ENCODE data around the gene CCDC180. TPM values are rescaled to one million over a fixed set of nuclear protein-coding genes. Genes with fewer than 3 reads are reported as not detected.

Gene CCDC180
- total and polyA plus RNA-seq, 11 donors: 0.55 to 5.3 (median 2.2) TPM

DNA sequence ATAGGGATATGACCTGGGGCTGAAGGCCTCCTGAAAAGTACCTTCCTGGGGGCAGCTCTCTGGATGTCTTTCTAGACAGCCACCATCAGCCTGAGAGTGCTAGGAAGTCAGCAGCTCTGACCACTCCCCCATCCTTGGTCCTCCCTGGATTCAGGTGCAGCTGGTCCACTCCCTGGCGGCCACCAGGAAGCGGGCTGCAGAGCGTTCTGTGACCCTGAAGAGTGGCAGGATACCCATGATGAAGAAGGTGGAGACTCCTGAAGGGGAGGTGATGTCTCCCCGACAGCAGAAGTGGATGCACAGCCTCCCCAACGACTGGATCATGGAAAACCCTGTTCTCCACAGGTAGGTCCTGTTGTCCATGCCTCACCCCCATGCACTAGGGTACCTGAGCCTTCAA lies 1.8 kb downstream of the CCDC180 start:
- H3K27me3 ChIP-seq: peaks cover 0 to 8% (median 0%) of the 10 kb centered on the region in 9 donors
- no peak overlapping the region for H3K4me3 ChIP-seq
- peaks cover 0 to 15% (median 4%) of the 10 kb centered on the region in 12 donors for H3K4me1 ChIP-seq
- ATAC-seq: no peak
- 94 to 100% (median 97%) methylated on average over 4 to 5 of the region's 5 CpGs for WGBS, 4 donors
- peaks cover 0 to 48% (median 26%) of the 10 kb centered on the region in 9 donors for H3K36me3 ChIP-seq
- intact Hi-C loops (cut with DNase I): no loop called here
- H3K9me3 ChIP-seq: no peaks in the 10 kb centered on the region
- no peak for TF ChIP-seq POLR2A (IDR thresholded peaks at IDR 0.05)
- TF ChIP-seq, protein P1, sequence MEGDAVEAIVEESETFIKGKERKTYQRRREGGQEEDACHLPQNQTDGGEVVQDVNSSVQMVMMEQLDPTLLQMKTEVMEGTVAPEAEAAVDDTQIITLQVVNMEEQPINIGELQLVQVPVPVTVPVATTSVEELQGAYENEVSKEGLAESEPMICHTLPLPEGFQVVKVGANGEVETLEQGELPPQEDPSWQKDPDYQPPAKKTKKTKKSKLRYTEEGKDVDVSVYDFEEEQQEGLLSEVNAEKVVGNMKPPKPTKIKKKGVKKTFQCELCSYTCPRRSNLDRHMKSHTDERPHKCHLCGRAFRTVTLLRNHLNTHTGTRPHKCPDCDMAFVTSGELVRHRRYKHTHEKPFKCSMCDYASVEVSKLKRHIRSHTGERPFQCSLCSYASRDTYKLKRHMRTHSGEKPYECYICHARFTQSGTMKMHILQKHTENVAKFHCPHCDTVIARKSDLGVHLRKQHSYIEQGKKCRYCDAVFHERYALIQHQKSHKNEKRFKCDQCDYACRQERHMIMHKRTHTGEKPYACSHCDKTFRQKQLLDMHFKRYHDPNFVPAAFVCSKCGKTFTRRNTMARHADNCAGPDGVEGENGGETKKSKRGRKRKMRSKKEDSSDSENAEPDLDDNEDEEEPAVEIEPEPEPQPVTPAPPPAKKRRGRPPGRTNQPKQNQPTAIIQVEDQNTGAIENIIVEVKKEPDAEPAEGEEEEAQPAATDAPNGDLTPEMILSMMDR (IDR thresholded peaks at IDR 0.05): no peak
- H3K27ac ChIP-seq: no peak overlapping the region
- DNase-seq: no peak

DNA sequence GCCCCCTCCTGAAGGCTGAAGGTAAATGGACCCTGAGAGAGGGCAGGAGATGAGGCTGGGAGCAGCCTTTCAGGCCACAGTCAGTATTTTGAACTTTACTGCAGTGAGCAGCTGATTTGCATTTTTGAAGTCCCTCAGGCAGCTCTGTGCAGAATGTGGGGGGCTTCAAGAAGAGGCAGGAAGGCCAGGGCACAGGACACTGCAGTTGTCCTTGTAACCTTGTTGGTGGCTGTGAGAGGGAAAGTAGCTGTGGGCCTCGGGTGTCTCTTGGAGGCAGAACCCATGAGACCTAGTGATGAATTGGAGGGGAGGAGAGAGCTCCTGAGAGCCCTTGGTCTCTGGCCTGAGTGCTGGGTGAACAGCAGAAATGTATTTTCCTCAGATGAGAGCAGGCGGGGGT lies 2.6 kb downstream of the CCDC180 start:
- no peak overlapping the region for H3K4me3 ChIP-seq
- no peak for TF ChIP-seq POLR2A (IDR thresholded peaks at IDR 0.05)
- TF ChIP-seq, protein P1 (IDR thresholded peaks at IDR 0.05): no peak
- WGBS, 4 donors: 73 to 94% (median 88%) methylated on average over 2 of the region's 2 CpGs
- peaks cover 0 to 15% (median 4%) of the 10 kb centered on the region in 12 donors for H3K4me1 ChIP-seq
- H3K9me3 ChIP-seq: no peaks in the 10 kb centered on the region
- peaks cover 0 to 8% (median 0%) of the 10 kb centered on the region in 9 donors for H3K27me3 ChIP-seq
- peaks cover 0 to 56% (median 33%) of the 10 kb centered on the region in 9 donors for H3K36me3 ChIP-seq
- H3K27ac ChIP-seq: no peak overlapping the region
- no peak for DNase-seq
- intact Hi-C loops (cut with DNase I): no loop called here
- ATAC-seq: no peak

DNA sequence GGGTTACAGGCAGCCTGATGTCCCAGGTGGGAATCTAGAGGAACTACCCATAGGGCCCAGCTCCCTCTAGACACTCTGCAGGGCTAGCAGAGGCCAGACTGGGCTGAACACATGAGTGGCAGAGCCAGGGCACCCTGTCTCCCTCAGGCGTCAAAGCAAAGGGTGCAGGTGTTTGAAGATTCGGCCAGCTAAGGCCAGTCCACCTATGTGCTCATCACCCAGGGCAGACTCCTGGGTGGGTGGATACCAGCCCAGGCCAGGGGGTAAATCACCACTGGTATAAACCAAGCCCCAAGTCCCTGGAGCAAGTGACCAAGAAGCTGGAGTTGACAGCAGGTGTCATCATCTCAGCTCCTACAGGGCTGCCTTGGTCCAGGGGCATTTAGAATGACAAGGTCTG lies 3.4 kb downstream of the CCDC180 start:
- Histone ChIP-seq H3K4me1 (peaks cover 0 to 15% (median 4%) of the 10 kb centered on the region in 12 donors), H3K9me3 (no peaks in the 10 kb centered on the region), H3K4me3 (no peak overlapping the region), H3K36me3 (peaks cover 0 to 60% (median 39%) of the 10 kb centered on the region in 9 donors), H3K27me3 (peaks cover 0 to 8% (median 0%) of the 10 kb centered on the region in 9 donors), H3K27ac (no peak overlapping the region)
- intact Hi-C loops (cut with DNase I): no loop called here
- no peak for ATAC-seq
- no peak for DNase-seq
- TF ChIP-seq, protein P1 (IDR thresholded peaks at IDR 0.05): no peak
- TF ChIP-seq POLR2A (IDR thresholded peaks at IDR 0.05): no peak
- 97 to 100% (median 98%) methylated on average over 2 of the region's 2 CpGs; no CpG with 5 or more reads in 1 of the 4 donors for WGBS, 4 donors

DNA sequence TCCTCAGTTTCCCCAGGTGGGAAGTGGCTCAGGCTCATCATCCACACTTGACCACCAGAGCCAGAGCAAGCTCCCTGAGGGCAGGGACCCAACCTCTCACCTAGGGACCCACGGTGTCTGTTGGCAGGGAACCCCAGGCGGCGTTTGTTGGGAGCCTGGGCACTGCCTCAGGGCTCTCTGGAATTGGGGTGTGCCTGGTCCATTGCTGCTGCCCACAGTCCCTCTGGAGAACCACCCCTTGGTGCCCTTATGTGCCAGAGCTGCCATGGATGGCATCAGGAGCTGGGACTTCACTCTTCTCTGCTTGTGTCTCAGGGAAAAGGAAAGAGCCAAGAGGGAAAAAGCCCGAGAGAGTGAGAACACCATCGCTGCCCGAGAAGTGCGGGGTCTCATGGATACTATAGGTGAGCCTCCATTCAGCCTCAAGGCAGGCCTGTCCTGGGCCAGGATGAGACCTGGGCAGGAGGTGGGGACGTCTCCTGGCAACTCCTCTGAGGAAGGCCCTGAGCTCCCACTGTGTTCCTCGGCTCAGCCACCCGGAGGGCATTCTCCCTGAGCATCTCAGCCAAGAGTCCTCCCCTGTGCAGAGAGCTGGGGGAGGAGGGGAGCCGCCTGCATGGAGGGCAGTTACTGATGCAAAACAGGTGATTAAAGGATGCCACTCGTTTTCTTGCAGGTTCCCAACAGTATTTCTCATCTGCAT lies 4.5 kb downstream of the CCDC180 start:
- 85 to 92% (median 90%) methylated on average over 11 to 12 of the region's 12 CpGs for WGBS, 4 donors
- no peak overlapping the region for H3K4me3 ChIP-seq
- TF ChIP-seq, protein P1 (IDR thresholded peaks at IDR 0.05): no peak
- TF ChIP-seq POLR2A (IDR thresholded peaks at IDR 0.05): no peak

More for the DNA sequence above, 4.5 kb downstream of the CCDC180 start:
- peaks cover 0 to 10% (median 2%) of the 10 kb centered on the region in 12 donors for H3K4me1 ChIP-seq
- no peak overlapping the region for H3K27ac ChIP-seq
- DNase-seq: no peak
- peaks cover 0 to under 1% (median 0%) of the 10 kb centered on the region in 9 donors for H3K27me3 ChIP-seq
- H3K36me3 ChIP-seq: peaks cover 0 to 69% (median 46%) of the 10 kb centered on the region in 9 donors
- no peak for ATAC-seq
- intact Hi-C loops (cut with DNase I): no loop called here
- no peaks in the 10 kb centered on the region for H3K9me3 ChIP-seq

All from heart left ventricle (tissue), 16 donors.